ENCODE results near the gene SORCS2. TPM values are rescaled to one million over a fixed set of nuclear protein-coding genes. Genes with fewer than 3 reads are reported as not detected.

SORCS2 gene
- total and polyA plus RNA-seq, 8 donors: 4.6 to 9.7 (median 7.2) TPM

GRCh38 chr4:7146786-7147115 lies 45.6 kb upstream of the SORCS2 start:
- Histone ChIP-seq H3K4me1 (no peaks in the 10 kb centered on the region), H3K4me3 (no peak overlapping the region), H3K27ac (no peak overlapping the region), H3K27me3 (peaks cover 0 to 30% of the 10 kb centered on the region in 2 donors), H3K36me3 (no peaks in the 10 kb centered on the region), H3K9me3 (no peaks in the 10 kb centered on the region)
- DNase-seq: no peak
- TF ChIP-seq CTCF (IDR thresholded peaks at IDR 0.05): no peak
- intact Hi-C loops (cut with DNase I): no loop called here
- no peak for ATAC-seq

DNA sequence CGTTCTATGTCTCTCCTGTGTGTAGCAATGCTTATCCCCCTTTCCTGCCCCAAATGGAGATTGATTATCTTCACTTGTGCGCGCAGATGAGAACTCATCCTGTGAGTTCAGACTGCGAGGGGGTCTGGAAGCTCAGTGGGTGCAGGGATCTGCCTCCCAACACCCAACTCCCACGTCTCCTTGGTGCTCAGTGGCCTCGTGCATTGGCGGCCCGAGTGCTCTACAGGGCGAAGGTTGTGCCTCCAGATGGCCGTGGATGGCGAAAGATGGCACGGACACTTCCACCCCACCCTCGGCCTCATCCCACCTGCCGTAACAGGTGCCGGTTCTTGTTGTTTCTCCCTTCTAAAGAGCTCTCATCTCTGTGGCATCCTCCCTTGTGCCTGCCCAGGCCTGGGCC lies 45.1 kb upstream of the SORCS2 start:
- intact Hi-C loops (cut with DNase I): no loop called here
- H3K4me3 ChIP-seq: no peak overlapping the region
- no peak for TF ChIP-seq CTCF (IDR thresholded peaks at IDR 0.05)
- no peaks in the 10 kb centered on the region for H3K9me3 ChIP-seq
- no peaks in the 10 kb centered on the region for H3K4me1 ChIP-seq
- ATAC-seq (no peak), DNase-seq (no peak)
- H3K27me3 ChIP-seq: peaks cover 0 to 30% of the 10 kb centered on the region in 2 donors
- H3K27ac ChIP-seq: no peak overlapping the region
- no peaks in the 10 kb centered on the region for H3K36me3 ChIP-seq

DNA sequence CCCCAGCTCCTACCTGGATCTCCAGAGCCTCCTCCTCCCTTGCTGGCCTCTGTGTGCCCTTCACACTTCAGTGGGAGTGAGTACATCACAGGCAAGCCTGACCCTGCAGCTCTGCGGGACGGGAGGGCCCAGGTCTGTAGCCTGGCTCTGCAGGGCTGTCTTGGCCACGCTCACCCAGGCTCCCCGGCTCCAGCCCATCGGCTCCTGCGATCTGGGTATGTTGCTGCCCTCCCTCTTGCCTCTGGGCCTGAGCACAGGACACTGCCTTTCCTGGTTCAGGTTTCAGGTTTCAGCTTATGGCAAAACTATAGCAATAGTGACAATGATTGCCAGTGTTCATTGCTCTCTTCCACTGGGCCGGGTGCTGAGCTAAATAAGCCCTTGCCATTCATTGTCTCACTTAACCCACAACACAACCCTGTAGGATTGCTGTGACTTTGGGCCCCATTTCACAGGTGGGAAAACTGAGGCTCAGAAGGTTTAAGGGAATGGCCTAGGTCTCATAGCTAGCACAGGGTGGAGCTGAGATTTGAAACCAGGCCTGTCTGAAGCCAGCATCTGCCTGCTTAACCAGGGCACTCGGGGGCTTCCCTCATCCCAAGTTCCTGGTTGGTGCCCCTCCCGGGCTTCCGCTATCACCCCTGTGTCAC lies 44.6 kb upstream of the SORCS2 start:
- Histone ChIP-seq H3K4me1 (no peaks in the 10 kb centered on the region), H3K27me3 (peaks cover 0 to 30% of the 10 kb centered on the region in 2 donors), H3K27ac (no peak overlapping the region), H3K9me3 (no peaks in the 10 kb centered on the region), H3K36me3 (no peaks in the 10 kb centered on the region), H3K4me3 (no peak overlapping the region)
- no peak for TF ChIP-seq CTCF (IDR thresholded peaks at IDR 0.05)
- intact Hi-C loops (cut with DNase I): no loop called here
- no peak for ATAC-seq
- DNase-seq: no peak

DNA sequence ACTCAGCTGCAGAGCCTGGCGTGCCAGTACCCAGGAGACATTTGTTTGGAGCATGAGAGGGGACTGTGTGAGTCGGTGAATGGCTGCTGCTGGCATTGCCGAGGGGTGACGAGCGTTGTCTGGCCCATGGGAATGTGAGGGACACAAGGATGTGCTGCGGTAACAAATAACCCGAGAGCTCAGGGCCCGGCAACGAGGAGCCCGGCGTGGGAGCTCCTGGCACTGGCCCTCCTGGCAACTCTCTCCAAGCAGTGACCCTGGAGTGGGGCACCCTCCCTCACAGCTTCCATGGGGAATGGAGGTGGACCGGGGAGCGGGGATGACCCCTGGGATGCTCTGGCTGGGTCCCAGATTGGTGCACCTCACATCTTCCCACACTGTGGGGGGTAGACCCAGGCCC lies 44.0 kb upstream of the SORCS2 start:
- TF ChIP-seq CTCF (IDR thresholded peaks at IDR 0.05): no peak
- DNase-seq (no peak), ATAC-seq (no peak)
- no peaks in the 10 kb centered on the region for H3K36me3 ChIP-seq
- intact Hi-C loops (cut with DNase I): no loop called here
- H3K4me3 ChIP-seq: no peak overlapping the region
- H3K27ac ChIP-seq: no peak overlapping the region
- H3K27me3 ChIP-seq: peaks cover 0 to 30% of the 10 kb centered on the region in 2 donors
- no peaks in the 10 kb centered on the region for H3K4me1 ChIP-seq
- no peaks in the 10 kb centered on the region for H3K9me3 ChIP-seq

DNA sequence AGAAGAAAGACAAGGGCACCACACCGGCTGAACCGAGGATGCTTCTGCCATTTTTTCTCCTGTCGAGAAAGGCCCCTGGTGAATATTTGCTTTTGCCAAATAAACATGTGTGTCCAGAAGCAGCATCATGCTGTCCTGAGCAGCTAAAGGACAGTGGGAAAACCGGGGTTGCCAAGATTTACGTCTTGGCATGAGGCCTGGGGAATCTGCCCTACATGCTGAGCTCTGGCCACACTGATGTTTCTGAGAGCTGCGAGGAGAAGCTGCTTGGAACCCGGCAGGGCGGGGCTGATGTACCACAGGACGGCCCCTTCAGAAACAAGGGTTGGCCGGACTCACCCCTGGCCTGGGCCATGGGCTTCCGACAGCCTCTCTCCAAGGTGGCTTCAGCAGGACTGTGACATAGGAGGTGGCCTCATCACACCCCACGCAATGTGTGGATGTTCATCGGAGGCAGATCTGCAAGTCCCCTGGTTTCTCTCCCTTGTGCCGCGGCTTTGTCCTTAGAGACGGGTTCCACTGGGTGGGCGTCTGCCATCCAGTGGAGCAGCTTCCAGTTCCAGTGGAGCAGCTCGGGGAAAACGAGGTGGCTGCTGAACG lies 42.2 kb upstream of the SORCS2 start:
- no peaks in the 10 kb centered on the region for H3K4me1 ChIP-seq
- no peaks in the 10 kb centered on the region for H3K36me3 ChIP-seq
- H3K27ac ChIP-seq: no peak overlapping the region
- no peak overlapping the region for H3K4me3 ChIP-seq
- DNase-seq: no peak
- peaks cover 0 to 43% of the 10 kb centered on the region in 2 donors for H3K27me3 ChIP-seq
- no peaks in the 10 kb centered on the region for H3K9me3 ChIP-seq
- no peak for TF ChIP-seq CTCF (IDR thresholded peaks at IDR 0.05)
- no peak for ATAC-seq
- intact Hi-C loops (cut with DNase I): no loop called here

Data from left lung (tissue), 10 donors.